Stimulated activated CD4-positive, alpha-beta T cell treated with anti-CD3 and anti-CD28 coated beads, TNF-alpha, amount 100 ng/mL, for 48 hours (primary cell): ENCODE data around the gene DACT1.

ENCODE experiments used
- DNase-seq, 3 donors: peaks; one replicate each; pipeline ENCODE4 v3.0.0-alpha.2; 2020; ENCODE audit warnings: low read depth in 3 of 3

The DACT1 gene

DNA sequence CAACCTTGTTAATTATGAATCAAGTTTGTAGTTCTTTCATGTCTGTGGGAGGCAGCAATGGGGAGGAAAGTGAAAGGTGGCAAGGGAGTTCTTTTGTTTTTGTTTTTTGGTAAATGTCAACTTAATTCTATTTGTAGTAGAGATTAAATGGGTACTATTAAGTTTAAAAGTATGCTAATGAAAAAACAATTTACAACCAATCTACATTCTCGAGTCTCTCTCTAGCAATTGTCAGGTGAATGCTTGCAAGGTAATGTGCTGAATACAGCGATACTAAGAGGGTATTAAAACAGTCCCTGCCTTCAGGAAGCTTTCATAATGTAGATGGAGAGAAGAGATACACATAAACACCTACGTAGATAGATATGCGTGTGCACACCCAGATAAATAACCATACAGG lies 1.6 kb upstream of the DACT1 start:
- no peak for DNase-seq

DNA sequence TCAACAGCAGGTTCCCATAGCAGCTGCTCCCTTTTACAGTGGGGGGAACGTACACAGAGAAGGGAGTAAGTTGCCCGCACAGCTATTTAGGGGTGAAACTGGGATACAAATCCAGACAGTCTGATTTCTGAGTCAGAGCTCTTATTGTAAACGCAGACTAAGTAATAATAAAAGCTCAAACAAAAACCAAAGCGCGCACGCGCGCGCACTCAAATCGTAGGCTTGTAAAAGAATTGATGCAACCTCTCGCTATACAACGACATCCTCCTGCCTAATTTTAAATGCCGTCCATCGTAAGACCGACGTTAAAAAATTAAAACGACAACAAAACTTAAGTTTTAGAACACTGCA lies 747 bp upstream of the DACT1 start:
- DNase-seq: no peak

DNA sequence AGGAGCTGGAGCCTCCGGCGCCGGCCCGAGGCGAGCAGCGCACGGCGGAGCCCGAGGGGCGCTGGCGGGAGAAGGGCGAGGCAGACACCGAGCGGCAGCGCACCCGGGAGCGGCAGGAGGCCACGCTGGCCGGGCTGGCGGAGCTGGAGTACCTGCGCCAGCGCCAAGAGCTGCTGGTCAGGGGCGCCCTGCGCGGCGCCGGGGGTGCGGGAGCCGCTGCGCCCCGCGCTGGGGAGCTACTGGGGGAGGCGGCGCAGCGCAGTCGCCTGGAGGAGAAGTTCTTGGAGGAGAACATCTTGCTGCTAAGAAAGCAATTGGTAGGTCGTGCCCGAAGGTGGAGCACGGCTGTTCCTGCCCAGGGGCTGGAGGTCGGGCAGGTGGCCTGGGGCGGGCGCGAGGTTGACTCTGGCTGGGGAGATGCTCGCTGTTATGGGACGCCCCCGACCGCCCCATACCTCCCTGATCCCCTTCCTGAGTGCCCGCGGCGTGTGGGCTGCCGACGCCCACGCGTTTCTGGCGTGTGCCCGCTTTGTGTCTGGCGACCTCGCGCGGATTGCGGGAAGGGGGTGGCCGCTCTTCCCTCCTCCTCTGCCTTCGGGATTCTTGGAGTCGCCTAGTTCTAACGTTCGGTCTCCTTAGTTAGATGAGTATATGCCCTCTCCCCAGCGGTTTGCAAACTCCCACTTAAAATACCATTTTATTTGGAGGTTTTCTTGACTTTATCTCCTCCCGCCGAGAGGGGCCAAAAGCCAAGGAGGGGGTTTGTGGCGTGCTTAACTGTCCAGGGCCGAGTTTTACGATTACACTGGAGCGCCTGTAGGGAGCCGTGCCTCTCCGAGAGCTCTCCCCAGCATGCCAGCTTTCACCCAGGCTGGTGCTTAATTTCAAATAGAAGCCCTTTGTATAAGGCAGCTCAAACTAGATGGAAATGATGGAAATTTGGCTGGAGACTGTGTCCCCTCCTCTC lies 752 bp downstream of the DACT1 start:
- peak in 1 of 3 donors; percentile 18 for DNase-seq

DNA sequence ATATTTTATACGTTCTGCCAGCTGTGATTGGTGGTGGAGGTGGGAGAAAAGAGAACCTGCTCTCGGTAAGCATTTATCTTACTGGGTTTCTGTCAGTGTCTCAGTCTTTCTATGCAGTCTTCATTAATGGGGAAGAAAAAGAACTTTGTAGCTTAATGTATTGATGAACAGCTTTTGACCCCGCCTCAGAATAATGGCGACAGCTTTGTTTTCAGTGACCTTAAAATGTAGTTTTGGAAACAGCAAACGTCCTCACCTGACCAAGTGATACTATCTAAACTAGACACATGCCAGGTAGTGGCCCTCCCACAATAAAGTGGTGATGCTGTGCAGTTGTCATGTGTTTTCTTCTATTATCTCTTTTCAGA lies 1.4 kb downstream of the DACT1 start:
- DNase-seq: no peak

DNA sequence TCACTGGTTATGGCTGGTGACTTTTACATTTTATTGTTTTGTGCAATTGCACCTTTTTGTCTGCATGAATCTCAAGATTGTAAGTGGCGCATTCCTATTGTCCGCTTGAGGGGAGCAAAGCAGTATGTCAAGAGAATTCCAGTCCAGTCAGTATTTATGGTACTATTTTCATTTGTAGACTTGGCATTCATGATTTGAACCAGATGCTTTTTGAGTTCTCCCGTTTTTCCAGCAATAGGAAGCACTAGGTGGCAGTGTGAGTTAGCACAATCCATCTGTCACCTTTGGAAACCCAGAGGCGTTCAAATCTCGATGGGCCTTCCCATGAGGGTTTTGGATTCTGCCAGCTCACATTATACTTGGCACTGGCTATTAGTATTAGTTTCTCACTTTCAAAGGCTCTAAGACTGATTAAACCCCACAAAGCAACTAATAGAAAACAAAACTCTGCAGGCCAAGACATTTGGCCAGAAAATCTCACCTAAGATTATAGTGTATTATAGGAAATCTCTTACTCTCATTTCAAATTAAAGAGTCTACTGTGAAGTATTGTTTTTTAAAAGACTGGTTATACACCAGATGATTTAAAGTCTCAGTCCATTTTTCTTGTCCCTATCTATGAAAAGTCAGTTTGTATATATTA lies 2.2 kb downstream of the DACT1 start:
- no peak for DNase-seq

DNA sequence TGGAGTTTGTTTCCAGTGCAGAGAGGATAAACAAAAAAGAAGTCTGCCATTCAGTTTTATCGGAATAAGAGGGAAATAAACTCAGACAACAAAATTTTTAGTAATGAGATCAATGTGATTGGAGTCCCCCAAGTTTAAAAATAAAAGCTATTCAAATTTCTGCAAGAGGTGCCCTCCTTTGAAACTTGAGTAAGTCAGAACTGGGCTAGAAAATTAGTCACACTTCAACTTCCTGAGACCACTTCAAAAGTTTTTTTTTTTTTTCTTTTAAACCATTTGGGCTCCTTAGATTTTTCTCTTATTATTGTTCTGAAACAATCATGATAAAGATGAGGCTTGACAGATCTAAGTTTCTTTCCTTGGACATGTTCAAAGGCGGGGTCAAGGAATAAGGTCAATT lies 3.2 kb downstream of the DACT1 start:
- DNase-seq: no peak

DNA sequence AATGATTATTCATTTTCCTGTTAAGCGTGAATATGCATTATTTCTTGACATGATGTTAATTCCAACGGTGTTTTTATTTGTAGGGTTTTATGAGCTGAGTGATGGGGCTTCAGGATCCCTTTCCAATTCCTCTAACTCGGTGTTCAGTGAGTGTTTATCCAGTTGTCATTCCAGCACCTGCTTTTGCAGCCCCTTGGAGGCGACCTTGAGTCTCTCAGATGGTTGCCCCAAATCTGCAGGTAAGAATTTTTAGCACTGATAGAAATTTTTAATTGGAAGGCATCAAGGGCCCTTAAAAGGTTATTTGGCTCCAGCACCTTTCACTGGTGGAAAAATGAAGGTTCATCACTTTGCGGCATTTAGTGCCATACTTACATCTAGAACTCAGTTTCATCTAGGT lies 3.7 kb downstream of the DACT1 start:
- DNase-seq: no peak

DNA sequence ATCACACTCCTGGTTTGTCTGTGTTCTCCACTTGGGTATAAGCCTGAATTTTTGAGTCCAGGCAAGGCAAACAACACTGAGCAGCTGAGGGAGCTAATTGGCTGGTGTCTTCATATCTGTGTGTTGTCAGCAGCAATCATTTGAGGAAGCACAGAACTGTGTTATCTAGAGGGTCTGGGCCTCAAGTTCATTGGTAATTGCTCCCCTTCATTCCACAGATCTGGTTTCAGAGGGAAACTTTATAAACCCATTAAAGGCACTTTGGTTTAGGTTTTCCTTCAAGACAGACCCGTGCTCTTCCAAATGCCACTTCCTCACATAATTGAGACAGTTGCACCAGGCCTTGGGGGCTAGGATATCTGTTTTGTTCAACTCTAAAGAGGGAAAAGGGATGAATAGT lies 5.6 kb downstream of the DACT1 start:
- no peak for DNase-seq

DNA sequence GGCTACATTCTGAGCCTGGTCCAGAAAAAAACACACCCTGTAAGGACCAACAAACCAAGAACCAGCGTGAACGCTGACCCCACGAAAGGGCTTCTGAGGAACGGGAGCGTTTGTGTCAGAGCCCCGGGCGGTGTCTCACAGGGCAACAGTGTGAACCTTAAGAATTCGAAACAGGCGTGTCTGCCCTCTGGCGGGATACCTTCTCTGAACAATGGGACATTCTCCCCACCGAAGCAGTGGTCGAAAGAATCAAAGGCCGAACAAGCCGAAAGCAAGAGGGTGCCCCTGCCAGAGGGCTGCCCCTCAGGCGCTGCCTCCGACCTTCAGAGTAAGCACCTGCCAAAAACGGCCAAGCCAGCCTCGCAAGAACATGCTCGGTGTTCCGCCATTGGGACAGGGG lies 7.9 kb downstream of the DACT1 start:
- no peak for DNase-seq

DNA sequence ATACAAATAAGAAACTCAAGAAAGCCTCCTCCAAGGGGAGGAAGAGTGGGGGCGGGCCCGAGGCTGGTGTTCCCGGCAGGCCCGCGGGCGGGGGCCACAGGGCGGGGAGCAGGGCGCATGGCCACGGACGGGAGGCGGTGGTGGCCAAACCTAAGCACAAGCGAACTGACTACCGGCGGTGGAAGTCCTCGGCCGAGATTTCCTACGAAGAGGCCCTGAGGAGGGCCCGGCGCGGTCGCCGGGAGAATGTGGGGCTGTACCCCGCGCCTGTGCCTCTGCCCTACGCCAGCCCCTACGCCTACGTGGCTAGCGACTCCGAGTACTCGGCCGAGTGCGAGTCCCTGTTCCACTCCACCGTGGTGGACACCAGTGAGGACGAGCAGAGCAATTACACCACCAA lies 8.7 kb downstream of the DACT1 start:
- no peak for DNase-seq

DNA sequence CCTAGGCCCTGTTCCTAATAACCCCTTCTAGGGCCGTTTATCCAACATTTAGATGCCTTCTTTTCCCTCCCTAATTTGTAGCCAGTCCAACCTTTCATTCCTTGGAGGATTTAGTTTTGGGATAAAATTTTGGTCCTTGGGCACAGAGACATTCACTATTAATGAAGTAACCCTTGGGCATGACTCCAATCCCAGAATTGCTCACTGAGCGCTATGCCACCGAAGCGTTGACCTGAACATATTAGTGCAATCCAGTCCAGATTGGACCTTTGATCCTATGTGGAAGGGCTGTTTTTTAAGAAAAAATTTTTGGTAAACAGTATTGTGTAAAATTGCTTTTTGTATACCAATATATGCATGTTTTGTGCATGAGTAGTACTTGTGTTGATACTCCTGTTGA lies 10.0 kb downstream of the DACT1 start:
- no peak for DNase-seq

DNA sequence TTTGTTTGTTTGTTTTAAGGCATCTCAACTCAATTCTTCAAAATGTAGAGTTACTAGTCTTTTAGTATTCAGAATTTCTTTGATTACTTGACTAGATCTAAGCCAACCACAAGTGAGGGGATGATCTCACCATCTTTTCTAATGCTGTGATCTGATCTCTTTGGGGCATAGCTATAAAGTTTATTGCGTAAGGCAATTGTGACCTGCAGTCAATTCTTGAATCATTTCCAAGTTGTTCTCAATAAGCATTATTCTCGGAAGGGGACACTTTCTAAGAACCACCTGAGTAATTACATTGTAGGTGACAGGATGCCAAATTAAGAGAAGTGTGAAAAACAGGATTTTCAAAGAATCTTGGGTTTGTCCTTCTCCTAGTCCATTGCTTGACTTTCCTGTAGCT lies 13.1 kb downstream of the DACT1 start:
- DNase-seq: no peak

DNA sequence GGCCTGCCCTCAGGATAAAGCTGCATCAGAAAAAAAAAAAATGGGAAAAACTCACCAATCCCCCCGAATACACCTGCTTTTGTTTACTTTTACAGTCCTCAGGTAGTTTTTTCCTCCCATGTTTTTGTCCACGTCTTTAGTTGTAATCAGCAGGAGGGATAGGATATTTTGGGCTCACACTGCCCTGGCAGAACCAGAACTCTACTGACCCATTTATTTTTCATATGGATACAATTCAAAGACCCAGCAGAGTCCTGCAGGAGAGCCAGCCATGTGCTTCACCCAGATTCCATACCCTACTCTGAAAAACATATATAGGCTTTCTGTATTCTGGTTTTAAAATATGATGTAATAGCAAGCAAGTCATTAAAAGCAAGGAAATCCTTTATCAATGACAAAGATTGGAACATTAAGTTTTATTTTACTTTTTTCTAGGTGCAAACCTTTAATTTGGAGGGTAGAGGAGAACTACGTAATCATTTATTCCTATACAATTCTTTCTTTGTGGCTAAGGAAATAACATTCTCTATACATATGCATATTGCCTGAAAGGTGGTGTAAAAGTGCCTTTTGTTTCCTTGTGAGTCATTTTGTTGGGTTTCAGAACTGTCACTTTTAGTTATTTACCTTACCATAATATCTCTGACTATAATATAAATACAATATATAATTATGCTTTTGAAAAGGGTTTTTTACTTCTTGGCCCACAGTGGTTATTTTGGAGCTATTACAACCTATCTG lies 19.1 kb downstream of the DACT1 start:
- DNase-seq: no peak

DNA sequence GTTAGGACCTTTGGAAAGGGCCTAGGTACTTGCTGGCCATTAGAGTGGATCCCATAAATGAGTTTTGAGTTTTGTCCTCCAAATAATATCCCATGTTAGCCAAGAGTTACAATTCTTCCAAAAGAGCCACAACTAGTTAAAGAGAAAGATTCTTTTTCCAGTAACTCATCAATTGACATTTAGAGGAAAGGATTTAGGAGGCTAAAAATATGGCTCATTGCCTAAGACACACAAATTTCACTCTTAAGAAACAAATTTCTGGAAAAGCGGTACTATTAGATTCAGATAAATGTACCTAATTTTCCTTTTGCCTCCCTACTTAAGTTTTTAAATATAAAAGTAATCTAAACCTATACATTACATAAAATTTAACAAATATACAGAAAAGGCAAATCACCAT lies 21.3 kb downstream of the DACT1 start:
- no peak for DNase-seq

DNA sequence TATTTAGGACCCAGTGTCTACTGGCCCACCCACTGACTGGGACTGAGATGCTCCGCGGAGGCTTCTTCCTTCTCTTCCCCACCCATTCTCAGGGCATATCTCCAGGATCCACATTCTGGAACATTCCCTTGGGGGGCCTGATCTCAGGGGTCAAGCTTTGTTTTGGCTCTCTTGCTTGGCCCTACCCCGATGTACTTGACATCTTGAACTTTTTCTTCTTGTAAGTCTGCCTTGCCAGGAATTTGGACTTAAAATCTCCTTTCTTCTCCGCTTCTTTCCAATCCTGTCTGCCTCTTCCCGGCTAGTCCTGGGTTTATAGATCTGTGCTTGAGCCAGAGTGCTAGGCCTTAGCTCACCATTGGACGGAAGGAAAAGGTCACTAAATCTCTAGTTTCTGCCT lies 22.1 kb downstream of the DACT1 start:
- no peak for DNase-seq

DNA sequence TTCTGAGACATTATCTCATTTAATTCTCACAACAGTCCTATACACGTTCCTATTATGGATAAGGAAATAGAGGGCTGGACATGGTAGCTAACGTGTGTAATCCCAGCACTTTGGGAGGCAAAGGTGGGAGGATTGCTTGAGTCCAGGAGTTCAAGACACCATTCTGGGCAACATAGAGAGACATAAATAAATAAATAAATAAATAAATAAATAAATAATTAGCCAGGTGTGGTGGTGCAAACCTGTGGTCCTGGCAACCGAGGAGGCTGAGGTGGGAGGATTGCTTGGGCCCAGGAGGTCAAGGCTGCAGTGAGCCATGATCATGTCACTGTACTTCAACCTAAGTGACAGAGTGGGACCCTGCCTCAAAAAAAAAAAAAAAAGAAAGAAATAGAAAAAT lies 22.6 kb downstream of the DACT1 start:
- no peak for DNase-seq

DNA sequence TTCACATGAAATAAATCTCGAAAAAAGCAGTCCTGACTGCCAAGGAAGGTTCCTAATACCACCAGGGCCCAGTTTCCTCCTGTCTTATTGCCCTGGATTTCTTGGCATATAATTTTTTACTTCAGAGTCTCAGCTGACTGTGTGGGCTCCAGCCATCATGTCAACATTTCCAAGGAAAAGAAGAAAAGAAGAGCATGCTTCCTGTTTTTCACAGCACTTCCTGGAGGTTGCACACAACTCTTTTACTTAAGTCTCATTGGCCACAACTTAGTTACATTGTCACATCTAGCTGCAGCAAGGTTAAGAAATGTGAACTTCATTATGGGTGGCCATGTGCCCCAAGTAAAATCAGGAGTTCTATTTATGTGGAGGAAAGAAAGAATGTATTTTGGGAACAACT lies 24.3 kb downstream of the DACT1 start:
- DNase-seq: no peak

DNA sequence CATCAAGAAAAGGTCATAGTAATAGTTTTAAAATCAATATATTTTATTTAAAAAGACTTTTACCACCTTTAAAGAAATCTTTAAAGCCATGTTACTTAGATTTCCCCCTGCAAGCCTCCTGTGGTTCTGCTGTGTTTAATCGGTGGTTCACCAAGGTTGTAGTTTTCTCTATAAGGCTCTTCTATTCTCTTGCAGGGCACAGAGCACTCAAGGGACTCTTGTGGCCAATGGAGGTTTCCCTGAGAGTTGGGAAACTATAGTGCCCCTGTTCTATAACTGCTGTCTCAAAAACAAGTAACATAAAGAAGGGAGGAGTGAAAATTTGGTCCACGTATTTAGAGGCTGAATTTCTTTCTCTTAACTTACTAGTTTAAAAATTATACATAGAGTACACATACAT lies 25.0 kb downstream of the DACT1 start:
- DNase-seq: no peak

DNA sequence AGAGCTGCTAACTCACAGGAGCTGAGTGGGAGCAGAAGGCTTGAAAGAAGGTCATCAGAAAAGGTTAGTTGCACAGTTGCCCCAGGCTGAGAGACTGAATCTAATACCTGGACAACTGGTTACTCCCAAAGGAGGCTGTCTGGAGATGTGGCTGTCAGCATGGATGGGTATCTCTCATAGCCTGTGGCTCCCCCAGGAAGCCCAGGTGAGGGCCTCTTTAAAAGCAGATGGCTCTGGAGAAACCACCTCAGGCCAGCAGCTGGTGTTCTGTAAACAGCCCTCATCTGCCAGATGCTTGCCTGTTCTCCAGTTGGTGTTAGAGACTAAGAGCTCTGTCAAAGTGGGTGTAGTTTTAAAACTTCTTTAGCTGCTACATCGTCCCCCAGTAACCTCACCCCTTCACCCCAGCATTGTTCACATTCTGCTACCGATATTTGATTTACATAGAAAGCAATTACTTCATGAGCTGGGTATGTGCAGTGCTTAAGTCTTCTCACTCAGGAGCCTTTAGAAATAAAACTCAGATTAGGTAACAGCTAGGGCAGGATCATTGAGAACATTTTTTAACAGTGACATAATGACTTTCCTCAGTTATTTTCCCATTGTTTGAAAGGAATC lies 25.8 kb downstream of the DACT1 start:
- no peak for DNase-seq

DNA sequence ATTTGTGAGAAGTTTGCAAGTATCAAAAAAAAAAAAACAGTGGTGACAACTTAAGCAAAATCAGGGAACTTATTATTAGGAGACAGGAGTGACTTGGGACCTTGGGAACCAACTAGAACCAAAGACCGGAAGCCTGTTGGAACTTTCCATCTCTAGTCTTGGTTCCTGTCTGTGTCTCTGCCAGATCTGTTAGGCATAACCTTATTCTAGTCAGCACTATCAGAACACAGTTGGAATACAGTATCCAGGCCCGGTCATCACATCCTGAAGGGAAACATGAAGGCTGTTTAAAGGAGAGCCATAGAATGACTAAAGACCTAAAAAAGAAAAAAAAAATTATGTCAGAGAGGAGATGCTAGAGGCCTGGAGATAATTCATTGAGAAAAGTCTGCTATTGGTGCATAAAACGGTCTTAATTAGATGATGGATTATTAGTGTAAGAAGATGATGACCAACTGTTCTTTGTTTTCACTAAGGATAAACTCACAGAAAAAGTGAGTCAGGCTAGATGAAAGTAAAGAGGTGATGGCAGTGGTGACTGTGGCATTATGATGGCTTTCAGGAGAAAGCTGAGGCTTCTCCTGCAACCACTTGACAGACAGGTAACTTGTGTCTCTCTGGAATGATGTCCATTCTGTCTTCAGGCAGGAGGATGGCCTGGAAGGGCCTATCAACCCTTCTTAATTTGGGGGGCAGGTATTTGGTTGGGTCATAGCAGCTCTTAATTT lies 28.2 kb downstream of the DACT1 start:
- no peak for DNase-seq

DNA sequence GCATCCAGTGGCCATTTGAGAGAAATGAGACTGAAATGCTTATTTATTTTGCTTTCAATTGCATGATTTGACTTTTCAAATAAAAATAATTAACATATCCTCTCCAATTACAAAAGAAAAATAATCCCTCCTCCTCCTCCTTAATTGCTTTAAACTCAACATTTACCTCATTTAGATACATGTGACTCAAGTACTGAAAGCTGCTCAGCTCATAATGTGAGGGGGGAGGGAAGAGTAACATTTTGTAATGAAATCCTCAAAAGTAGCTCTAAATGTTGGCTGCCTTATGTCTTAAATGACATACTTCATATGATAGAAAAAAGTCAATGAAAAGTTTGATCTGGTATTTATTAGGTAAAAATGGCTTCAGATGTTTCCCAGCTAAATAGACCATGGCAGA lies 29.0 kb downstream of the DACT1 start:
- DNase-seq: no peak

DNA sequence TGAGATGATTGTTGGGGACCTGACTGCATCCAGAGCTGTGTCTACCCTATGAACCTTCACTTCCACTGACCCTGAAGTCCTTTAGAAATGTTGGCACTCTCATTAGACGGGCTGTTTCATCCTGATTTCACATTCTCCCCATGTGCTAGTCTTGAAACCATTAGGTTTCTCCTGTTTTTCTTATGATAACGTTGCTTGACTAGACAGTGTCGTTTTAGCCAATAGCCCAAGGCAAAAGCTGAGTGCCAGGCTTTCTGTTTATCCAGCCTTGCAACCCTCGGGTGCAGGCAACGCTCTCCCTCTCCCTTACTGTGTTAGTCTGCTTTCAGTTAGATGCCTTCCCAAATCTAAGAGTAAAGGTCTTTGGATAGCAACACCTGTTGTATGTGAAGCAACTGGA lies 30.1 kb downstream of the DACT1 start:
- DNase-seq: no peak
